GM12878 (cell line): Measurements from ENCODE around the gene GNAT1. TPM values are rescaled to one million over a fixed set of nuclear protein-coding genes. Genes with fewer than 3 reads are reported as not detected.

ENCODE experiments used
- ATAC-seq: fragments of 200-7000 bp; cut with Tn5 transposase; 3 replicates; pipeline ENCODE4 v1.9.1; 2020; ENCODE audit warnings: mild to moderate bottlenecking, moderate library complexity
- BruUV-seq: library from RNA; stranded (reverse); fragments of 400-500 nt; replicated peaks from 2 replicates; lab custom pipeline; 2021; lab: Mats Ljungman, UMichigan
- CTCF ChIA-PET: fragments of 300-600 bp; sonication (Branson Sonifier 250); formaldehyde crosslinking; extraction: SDS; loops from one replicate; lab custom pipeline; 2021; ENCODE audit warnings: inconsistent platforms; lab: Yijun Ruan, JAX
- POLR2A ChIA-PET: fragments of 350-600 bp; formaldehyde crosslinking; extraction: SDS; loops from one replicate; lab custom pipeline; 2021; ENCODE audit warnings: inconsistent platforms; lab: Charles Lee
- RAD21 ChIA-PET: fragments of 300-600 bp; sonication (Branson Sonifier 250); formaldehyde crosslinking; loops from one replicate; lab custom pipeline; 2023; ENCODE audit warnings: antibody characterized with exemption; ENCODE audit not compliant: unreplicated experiment; lab: Charles Lee
- SMC1A ChIA-PET: fragments of 300-600 bp; sonication (Branson Sonifier 250); formaldehyde crosslinking; loops from one replicate; lab custom pipeline; 2023; ENCODE audit not compliant: unreplicated experiment, uncharacterized antibody; lab: Charles Lee
- DNase-seq: peaks from one replicate; pipeline ENCODE4 v3.0.0-alpha.2; 2011; ENCODE audit warnings: low read depth, low spot score
- FAIRE-seq: peaks from 3 replicates; lab custom pipeline; 2011; peaks lifted over from hg19 to GRCh38; lab: Jason Lieb, UNC
- H2AFZ ChIP-seq: 2 replicates; pipeline ENCODE4 v1.6.0; 2011; ENCODE audit warnings: low read depth, low read length, control low read depth; ENCODE audit not compliant: control insufficient read depth
- H3K27ac ChIP-seq: 2 replicates; pipeline ENCODE4 v1.5.1; 2011; ENCODE audit warnings: control low read depth; ENCODE audit not compliant: control insufficient read depth, insufficient read depth
- H3K27me3 ChIP-seq, 2 experiments: replicated peaks in 1 of 2; 2 replicates each; pipeline versions ENCODE4 v1.6.0 to v1.6.1; 2011; ENCODE audit warnings: low read length in 1 of 2; ENCODE audit not compliant: control insufficient read depth in 2 of 2, insufficient read depth in 2 of 2
- H3K36me3 ChIP-seq, 2 experiments: 2 replicates each; pipeline ENCODE4 v1.5.1; 2011; ENCODE audit warnings: low read length in 1 of 2; ENCODE audit not compliant: control insufficient read depth in 2 of 2, insufficient read depth in 2 of 2
- H3K4me1 ChIP-seq: 2 replicates; pipeline ENCODE4 v1.6.1; 2011; ENCODE audit warnings: mild to moderate bottlenecking, low read length, moderate library complexity, mixed read lengths; ENCODE audit not compliant: control insufficient read depth, insufficient read depth
- H3K4me2 ChIP-seq: 2 replicates; pipeline ENCODE4 v1.6.0; 2011; ENCODE audit warnings: control low read depth; ENCODE audit not compliant: control insufficient read depth, insufficient read depth
- H3K4me3 ChIP-seq: fragments of 200-600 bp; sonication (generic); 2 replicates; pipeline ENCODE4 v1.5.1; 2016
- H3K79me2 ChIP-seq: 2 replicates; pipeline ENCODE4 v1.6.0; 2011; ENCODE audit warnings: low read length; ENCODE audit not compliant: control insufficient read depth, insufficient read depth
- H3K9ac ChIP-seq: 2 replicates; pipeline ENCODE4 v1.8.0; 2011; ENCODE audit warnings: low read length, control low read depth, mixed read lengths; ENCODE audit not compliant: control insufficient read depth, insufficient read depth
- H3K9me3 ChIP-seq: replicated peaks from 3 replicates; pipeline ENCODE4 v1.5.1; 2011; ENCODE audit warnings: mild to moderate bottlenecking, low read length; ENCODE audit not compliant: control insufficient read depth, insufficient read depth
- H4K20me1 ChIP-seq: 2 replicates; pipeline ENCODE4 v1.6.0; 2011; ENCODE audit not compliant: control insufficient read depth, insufficient read depth
- KAT2A ChIP-seq: conservative IDR thresholded peaks from 2 replicates; pipeline ENCODE4 v1.6.1; 2011; ENCODE audit warnings: low read depth, low read length; ENCODE audit not compliant: control insufficient read depth
- PAX5 ChIP-seq: IDR thresholded peaks from 2 replicates; pipeline ENCODE4 v1.6.1; 2011; ENCODE audit warnings: low read depth, low read length, borderline replicate concordance
- TCF3 ChIP-seq: IDR thresholded peaks from 2 replicates; pipeline ENCODE4 v1.6.1; 2012; ENCODE audit warnings: low read depth, mild to moderate bottlenecking, low read length, borderline replicate concordance; ENCODE audit not compliant: insufficient read depth
- WGBS: methylation state at CpG from one replicate; pipeline ENCODE4 v1.1.6; 2016; ENCODE audit warnings: low lambda C conversion rate; ENCODE audit not compliant: insufficient replicate concordance, insufficient coverage; ENCODE audit errors: missing lambda C conversion rate; 5-methylcytosine and 5-hydroxymethylcytosine counted together
- in situ Hi-C: fragments of 300-500 bp; cut with MboI; formaldehyde crosslinking; loops from 9 replicates; pipeline ENCODE4 v1.14.3; 2018; ENCODE audit warnings: mixed read lengths
- intact Hi-C: fragments of 100-400 bp; cut with micrococcal nuclease; formaldehyde crosslinking; loops from one replicate; pipeline ENCODE4 v1.14.2; 2022; ENCODE audit not compliant: unreplicated experiment
- polyA plus RNA-seq, 11 experiments: library from polyadenylated mRNA; depleted of rRNA in 4 of 11; unstranded in 6 of 11; stranded (reverse) in 5 of 11; fragments of >200 nt; fragmentation: Nextera tagmentation in 4 of 11; fragmentation: Illumina TruSeq in 1 of 11; extraction: Ambion mirVana in 4 of 11; extraction: Trizol in 1 of 11; gene quantifications; 1 replicate in 1 of 11; 2 replicates in 10 of 11; pipeline versions ENCODE4 v1.2.1 to v1.2.3, GENCODE V29; 2011 to 2016; ENCODE audit warnings: inconsistent platforms in 2 of 11, missing spikeins in 2 of 11, low read depth in 1 of 11
- total RNA-seq, 4 experiments: library from RNA; depleted of rRNA in 3 of 4; stranded (reverse); fragments of >200 nt in 3 of 4; fragmentation: Illumina TruSeq in 1 of 4; extraction: Trizol in 1 of 4; gene quantifications; 2 replicates each; pipeline versions ENCODE4 v1.2.1 to v1.2.3, GENCODE V29; 2013 to 2021
- TF ChIP-seq, protein P1 (sequence below): fragments of 450-650 bp; IDR thresholded peaks from 2 replicates; pipeline ENCODE4 v1.6.1; 2017; ENCODE audit warnings: mild to moderate bottlenecking, moderate library complexity

GNAT1 gene
- total and polyA plus RNA-seq, 10 of the 15 experiments (the other 5 are each of a cell fraction or from before 2014, with no cell fraction given): not detected

GRCh38 chr3:50211930-50212329, 20.5 kb downstream of the GNAT1 start:
- ATAC-seq (peak; percentile 58), DNase-seq (no peak), FAIRE-seq (no peak)
- no peaks in the 10 kb centered on the region; a peak in 2 of 4 replicates for H3K27me3 ChIP-seq
- H3K4me3 ChIP-seq: no peak overlapping the region
- 0% methylated on average over 2 of the region's 2 CpGs for WGBS
- intact Hi-C loops (no loop called here), in situ Hi-C loops (no loop called here)
- no peak overlapping the region for H3K27ac ChIP-seq
- no peaks in the 10 kb centered on the region for H4K20me1 ChIP-seq
- ChIA-PET POLR2A (interaction anchor here (0.7 kb wide), 1 partner anchor 1082 kb away, joined by 5 read pairs; no protein-coding TSS in a partner anchor), CTCF (interaction anchor here (1.0 to 2.1 kb wide), 4 partner anchors 8 to 60 kb away, joined by 3 to 8 read pairs (median 4); no protein-coding TSS in a partner anchor)
- no peaks in the 10 kb centered on the region for H3K79me2 ChIP-seq
- H3K9me3 ChIP-seq: no peaks in the 10 kb centered on the region
- no peak overlapping the region for H3K4me2 ChIP-seq
- no peak overlapping the region for H3K9ac ChIP-seq
- TF ChIP-seq, protein P1, sequence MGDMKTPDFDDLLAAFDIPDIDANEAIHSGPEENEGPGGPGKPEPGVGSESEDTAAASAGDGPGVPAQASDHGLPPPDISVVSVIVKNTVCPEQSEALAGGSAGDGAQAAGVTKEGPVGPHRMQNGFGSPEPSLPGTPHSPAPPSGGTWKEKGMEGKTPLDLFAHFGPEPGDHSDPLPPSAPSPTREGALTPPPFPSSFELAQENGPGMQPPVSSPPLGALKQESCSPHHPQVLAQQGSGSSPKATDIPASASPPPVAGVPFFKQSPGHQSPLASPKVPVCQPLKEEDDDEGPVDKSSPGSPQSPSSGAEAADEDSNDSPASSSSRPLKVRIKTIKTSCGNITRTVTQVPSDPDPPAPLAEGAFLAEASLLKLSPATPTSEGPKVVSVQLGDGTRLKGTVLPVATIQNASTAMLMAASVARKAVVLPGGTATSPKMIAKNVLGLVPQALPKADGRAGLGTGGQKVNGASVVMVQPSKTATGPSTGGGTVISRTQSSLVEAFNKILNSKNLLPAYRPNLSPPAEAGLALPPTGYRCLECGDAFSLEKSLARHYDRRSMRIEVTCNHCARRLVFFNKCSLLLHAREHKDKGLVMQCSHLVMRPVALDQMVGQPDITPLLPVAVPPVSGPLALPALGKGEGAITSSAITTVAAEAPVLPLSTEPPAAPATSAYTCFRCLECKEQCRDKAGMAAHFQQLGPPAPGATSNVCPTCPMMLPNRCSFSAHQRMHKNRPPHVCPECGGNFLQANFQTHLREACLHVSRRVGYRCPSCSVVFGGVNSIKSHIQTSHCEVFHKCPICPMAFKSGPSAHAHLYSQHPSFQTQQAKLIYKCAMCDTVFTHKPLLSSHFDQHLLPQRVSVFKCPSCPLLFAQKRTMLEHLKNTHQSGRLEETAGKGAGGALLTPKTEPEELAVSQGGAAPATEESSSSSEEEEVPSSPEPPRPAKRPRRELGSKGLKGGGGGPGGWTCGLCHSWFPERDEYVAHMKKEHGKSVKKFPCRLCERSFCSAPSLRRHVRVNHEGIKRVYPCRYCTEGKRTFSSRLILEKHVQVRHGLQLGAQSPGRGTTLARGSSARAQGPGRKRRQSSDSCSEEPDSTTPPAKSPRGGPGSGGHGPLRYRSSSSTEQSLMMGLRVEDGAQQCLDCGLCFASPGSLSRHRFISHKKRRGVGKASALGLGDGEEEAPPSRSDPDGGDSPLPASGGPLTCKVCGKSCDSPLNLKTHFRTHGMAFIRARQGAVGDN: no peak
- TF ChIP-seq KAT2A (no peak), TCF3 (no peak), PAX5 (no peak)
- TF ChIP-seq, all 136 proteins: peak for 0
- no peaks in the 10 kb centered on the region for H3K4me1 ChIP-seq
- RAD21 ChIA-PET: interaction anchor here (0.8 to 1.4 kb wide), 2 partner anchors 13 to 15 kb away, joined by 3 to 5 read pairs; no protein-coding TSS in a partner anchor
- no peaks in the 10 kb centered on the region for H3K36me3 ChIP-seq
- no TSS peak for BruUV-seq
- SMC1A ChIA-PET: interaction anchor here (0.8 kb wide), 1 partner anchor 19 kb away, joined by 3 read pairs; no protein-coding TSS in a partner anchor
- no peak overlapping the region for H2AFZ ChIP-seq
